Stimulated activated CD4-positive, alpha-beta T cell treated with anti-CD3 and anti-CD28 coated beads, TNF-alpha, amount 100 ng/mL, for 24 hours (primary cell): Measurements from ENCODE around the gene TMEM8B.
A peak's percentile ranks its signal among the peaks of the same experiment; 100 is the strongest.
"Not testable (repeated sequence)": the region's sequence is repeated elsewhere in the genome, so short reads cannot be mapped to it uniquely, and the experiment has no call there.

ENCODE experiments used
- DNase-seq, 3 experiments: peaks; one replicate each; pipeline ENCODE4 v3.0.0-alpha.2; 2020; ENCODE audit warnings: low read depth in 3 of 3

The TMEM8B gene

GRCh38 chr9:35867538-35867937 is 38.5 kb downstream of the TMEM8B start:
- DNase-seq: no peak

- DNase-seq: no peak
Measured at GRCh38 chr9:35868933-35869332, 39.9 kb downstream of the TMEM8B start.

GRCh38 chr9:35869621-35870216 is 40.7 kb downstream of the TMEM8B start:
- no peak for DNase-seq

- DNase-seq: no peak
Measured at GRCh38 chr9:35870351-35870923, 41.4 kb downstream of the TMEM8B start, which contains the start of gene OR13J1. OR13J1 (minus strand) TSS chr9:35870401; CDS start chr9:35870401, 0 bp downstream.

GRCh38 chr9:35871545-35871944 is 42.5 kb downstream of the TMEM8B start:
- DNase-seq: no peak

GRCh38 chr9:35872505-35872904 is 43.5 kb downstream of the TMEM8B start:
- DNase-seq: no peak

GRCh38 chr9:35882263-35882848 is 53.3 kb downstream of the TMEM8B start:
- peak; percentile 62 to 75 (median 73) for DNase-seq

- no peak for DNase-seq
Measured at GRCh38 chr9:35882996-35883395, 54.0 kb downstream of the TMEM8B start.

- not testable (repeated sequence) for DNase-seq
Measured at GRCh38 chr9:35884908-35885307, 55.9 kb downstream of the TMEM8B start.

- DNase-seq: no peak
Measured at GRCh38 chr9:35891646-35892045, 62.6 kb downstream of the TMEM8B start.

GRCh38 chr9:35892051-35892450 is 63.0 kb downstream of the TMEM8B start:
- no peak for DNase-seq

GRCh38 chr9:35896570-35896969 is 67.5 kb downstream of the TMEM8B start:
- DNase-seq: no peak

- DNase-seq: not testable (repeated sequence)
Measured at GRCh38 chr9:35897376-35898099, 68.5 kb downstream of the TMEM8B start.

- DNase-seq: no peak
Measured at GRCh38 chr9:35898337-35898736, 69.3 kb downstream of the TMEM8B start.

GRCh38 chr9:35899021-35899420 is 70.0 kb downstream of the TMEM8B start:
- DNase-seq: no peak

GRCh38 chr9:35903049-35903448 is 74.0 kb downstream of the TMEM8B start:
- peak in 1 of 3 experiments; percentile 17 for DNase-seq

GRCh38 chr9:35904338-35904737 is 75.3 kb downstream of the TMEM8B start:
- DNase-seq: no peak

GRCh38 chr9:35905051-35905781 is 76.2 kb downstream of the TMEM8B start:
- DNase-seq: no peak

- DNase-seq: no peak
Measured at GRCh38 chr9:35905912-35906679, 77.1 kb downstream of the TMEM8B start, which contains the start of gene HRCT1. HRCT1 (plus strand) TSS chr9:35906202; CDS start chr9:35906288, 86 bp downstream.

GRCh38 chr9:35906923-35907699 is 78.1 kb downstream of the TMEM8B start:
- no peak for DNase-seq
